ENCODE results near the gene CRYBG1. TPM values are rescaled to one million over a fixed set of nuclear protein-coding genes. Genes with fewer than 3 reads are reported as not detected.

CRYBG1 gene
- total RNA-seq, 1 experiment from 2014 or later: 10.1 TPM

DNA sequence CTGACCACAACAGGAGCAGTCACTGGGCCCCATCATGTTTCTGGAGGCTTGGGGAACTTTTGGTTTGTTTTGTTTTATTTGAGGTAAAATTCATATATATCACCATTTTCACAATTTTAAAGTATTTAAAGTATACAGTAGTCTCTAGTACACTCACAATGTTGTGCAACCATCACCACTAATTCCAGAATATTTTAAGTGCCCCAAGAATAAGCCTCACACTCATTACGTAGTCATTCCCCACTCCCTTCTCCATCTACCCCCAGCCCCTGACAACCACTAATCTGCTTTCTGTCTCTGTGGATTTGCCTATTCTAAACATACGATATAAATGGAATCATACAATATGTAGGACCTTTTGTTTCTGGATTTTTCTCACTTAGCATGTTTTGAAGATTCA, 239.8 kb downstream of the CRYBG1 start (continued):
- TF ChIP-seq, protein P1, sequence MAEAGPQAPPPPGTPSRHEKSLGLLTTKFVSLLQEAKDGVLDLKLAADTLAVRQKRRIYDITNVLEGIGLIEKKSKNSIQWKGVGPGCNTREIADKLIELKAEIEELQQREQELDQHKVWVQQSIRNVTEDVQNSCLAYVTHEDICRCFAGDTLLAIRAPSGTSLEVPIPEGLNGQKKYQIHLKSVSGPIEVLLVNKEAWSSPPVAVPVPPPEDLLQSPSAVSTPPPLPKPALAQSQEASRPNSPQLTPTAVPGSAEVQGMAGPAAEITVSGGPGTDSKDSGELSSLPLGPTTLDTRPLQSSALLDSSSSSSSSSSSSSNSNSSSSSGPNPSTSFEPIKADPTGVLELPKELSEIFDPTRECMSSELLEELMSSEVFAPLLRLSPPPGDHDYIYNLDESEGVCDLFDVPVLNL (CRISPR knock-in tag; IDR thresholded peaks at IDR 0.05; ENCODE audit: borderline replicate concordance, low read depth): no peak
- TF ChIP-seq, protein P2, sequence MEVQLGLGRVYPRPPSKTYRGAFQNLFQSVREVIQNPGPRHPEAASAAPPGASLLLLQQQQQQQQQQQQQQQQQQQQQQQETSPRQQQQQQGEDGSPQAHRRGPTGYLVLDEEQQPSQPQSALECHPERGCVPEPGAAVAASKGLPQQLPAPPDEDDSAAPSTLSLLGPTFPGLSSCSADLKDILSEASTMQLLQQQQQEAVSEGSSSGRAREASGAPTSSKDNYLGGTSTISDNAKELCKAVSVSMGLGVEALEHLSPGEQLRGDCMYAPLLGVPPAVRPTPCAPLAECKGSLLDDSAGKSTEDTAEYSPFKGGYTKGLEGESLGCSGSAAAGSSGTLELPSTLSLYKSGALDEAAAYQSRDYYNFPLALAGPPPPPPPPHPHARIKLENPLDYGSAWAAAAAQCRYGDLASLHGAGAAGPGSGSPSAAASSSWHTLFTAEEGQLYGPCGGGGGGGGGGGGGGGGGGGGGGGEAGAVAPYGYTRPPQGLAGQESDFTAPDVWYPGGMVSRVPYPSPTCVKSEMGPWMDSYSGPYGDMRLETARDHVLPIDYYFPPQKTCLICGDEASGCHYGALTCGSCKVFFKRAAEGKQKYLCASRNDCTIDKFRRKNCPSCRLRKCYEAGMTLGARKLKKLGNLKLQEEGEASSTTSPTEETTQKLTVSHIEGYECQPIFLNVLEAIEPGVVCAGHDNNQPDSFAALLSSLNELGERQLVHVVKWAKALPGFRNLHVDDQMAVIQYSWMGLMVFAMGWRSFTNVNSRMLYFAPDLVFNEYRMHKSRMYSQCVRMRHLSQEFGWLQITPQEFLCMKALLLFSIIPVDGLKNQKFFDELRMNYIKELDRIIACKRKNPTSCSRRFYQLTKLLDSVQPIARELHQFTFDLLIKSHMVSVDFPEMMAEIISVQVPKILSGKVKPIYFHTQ (CRISPR knock-in tag; IDR thresholded peaks at IDR 0.05): no peak
- TF ChIP-seq, protein P3, sequence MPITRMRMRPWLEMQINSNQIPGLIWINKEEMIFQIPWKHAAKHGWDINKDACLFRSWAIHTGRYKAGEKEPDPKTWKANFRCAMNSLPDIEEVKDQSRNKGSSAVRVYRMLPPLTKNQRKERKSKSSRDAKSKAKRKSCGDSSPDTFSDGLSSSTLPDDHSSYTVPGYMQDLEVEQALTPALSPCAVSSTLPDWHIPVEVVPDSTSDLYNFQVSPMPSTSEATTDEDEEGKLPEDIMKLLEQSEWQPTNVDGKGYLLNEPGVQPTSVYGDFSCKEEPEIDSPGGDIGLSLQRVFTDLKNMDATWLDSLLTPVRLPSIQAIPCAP (CRISPR knock-in tag; IDR thresholded peaks at IDR 0.05): no peak

DNA sequence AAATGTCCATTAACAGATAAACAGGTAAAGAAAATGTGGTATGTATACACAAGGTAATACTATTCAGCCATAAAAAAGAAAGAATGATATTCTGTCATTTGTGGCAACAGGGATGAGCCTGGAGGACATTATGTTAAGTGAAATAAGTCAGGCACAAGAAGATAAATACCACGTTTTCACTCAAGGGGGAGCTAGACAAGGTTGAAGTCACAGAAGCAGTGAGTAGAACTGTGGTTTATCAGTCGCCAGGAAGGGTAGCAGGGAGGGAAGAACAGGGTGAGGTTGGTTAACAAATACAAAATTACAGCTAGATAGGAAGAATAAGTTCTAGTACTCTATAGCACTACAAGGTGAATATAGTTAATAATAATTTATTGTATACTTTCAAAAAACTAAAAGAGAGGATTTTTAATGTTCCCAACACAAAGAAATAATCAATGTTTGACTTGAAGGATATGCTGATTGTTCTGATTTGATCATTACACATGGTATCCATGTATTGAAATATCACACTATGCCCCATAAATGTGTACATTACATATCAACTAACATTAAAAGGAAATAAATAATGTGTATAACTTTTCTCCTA, 247.7 kb downstream of the CRYBG1 start:
- H3K27ac Mint-ChIP-seq: no peak overlapping the region
- H3K4me1 Mint-ChIP-seq: peaks cover 41% of the 10 kb centered on the region
- no peaks in the 10 kb centered on the region; the same call in 1 of the 2 replicates for H3K27me3 Mint-ChIP-seq (ENCODE audit: low read depth)
- no peak overlapping the region for H3K4me3 Mint-ChIP-seq
- CTCF ChIA-PET: interaction anchor here (0.5 to 3.3 kb wide), 21 partner anchors 10 to 389 kb away, joined by 3 to 35 read pairs (median 4); no protein-coding TSS in a partner anchor
- TF ChIP-seq JUN (CRISPR knock-in tag; IDR thresholded peaks at IDR 0.05): no peak
- TF ChIP-seq, protein P4, sequence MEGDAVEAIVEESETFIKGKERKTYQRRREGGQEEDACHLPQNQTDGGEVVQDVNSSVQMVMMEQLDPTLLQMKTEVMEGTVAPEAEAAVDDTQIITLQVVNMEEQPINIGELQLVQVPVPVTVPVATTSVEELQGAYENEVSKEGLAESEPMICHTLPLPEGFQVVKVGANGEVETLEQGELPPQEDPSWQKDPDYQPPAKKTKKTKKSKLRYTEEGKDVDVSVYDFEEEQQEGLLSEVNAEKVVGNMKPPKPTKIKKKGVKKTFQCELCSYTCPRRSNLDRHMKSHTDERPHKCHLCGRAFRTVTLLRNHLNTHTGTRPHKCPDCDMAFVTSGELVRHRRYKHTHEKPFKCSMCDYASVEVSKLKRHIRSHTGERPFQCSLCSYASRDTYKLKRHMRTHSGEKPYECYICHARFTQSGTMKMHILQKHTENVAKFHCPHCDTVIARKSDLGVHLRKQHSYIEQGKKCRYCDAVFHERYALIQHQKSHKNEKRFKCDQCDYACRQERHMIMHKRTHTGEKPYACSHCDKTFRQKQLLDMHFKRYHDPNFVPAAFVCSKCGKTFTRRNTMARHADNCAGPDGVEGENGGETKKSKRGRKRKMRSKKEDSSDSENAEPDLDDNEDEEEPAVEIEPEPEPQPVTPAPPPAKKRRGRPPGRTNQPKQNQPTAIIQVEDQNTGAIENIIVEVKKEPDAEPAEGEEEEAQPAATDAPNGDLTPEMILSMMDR (IDR thresholded peaks at IDR 0.05): peak; percentile 73
- TF ChIP-seq, protein P5, sequence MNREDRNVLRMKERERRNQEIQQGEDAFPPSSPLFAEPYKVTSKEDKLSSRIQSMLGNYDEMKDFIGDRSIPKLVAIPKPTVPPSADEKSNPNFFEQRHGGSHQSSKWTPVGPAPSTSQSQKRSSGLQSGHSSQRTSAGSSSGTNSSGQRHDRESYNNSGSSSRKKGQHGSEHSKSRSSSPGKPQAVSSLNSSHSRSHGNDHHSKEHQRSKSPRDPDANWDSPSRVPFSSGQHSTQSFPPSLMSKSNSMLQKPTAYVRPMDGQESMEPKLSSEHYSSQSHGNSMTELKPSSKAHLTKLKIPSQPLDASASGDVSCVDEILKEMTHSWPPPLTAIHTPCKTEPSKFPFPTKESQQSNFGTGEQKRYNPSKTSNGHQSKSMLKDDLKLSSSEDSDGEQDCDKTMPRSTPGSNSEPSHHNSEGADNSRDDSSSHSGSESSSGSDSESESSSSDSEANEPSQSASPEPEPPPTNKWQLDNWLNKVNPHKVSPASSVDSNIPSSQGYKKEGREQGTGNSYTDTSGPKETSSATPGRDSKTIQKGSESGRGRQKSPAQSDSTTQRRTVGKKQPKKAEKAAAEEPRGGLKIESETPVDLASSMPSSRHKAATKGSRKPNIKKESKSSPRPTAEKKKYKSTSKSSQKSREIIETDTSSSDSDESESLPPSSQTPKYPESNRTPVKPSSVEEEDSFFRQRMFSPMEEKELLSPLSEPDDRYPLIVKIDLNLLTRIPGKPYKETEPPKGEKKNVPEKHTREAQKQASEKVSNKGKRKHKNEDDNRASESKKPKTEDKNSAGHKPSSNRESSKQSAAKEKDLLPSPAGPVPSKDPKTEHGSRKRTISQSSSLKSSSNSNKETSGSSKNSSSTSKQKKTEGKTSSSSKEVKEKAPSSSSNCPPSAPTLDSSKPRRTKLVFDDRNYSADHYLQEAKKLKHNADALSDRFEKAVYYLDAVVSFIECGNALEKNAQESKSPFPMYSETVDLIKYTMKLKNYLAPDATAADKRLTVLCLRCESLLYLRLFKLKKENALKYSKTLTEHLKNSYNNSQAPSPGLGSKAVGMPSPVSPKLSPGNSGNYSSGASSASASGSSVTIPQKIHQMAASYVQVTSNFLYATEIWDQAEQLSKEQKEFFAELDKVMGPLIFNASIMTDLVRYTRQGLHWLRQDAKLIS (CRISPR knock-in tag; IDR thresholded peaks at IDR 0.05; ENCODE audit: borderline replicate concordance): no peak
- DNase-seq (ENCODE audit: low spot score) (no peak), ATAC-seq (peak; percentile 89)
- peaks cover 15% of the 10 kb centered on the region for H3K9me3 Mint-ChIP-seq
- POLR2A ChIA-PET: interaction anchor here (0.6 kb wide), 1 partner anchor 633 kb away, joined by 4 read pairs; no protein-coding TSS in a partner anchor
- peaks cover 27% of the 10 kb centered on the region for H3K36me3 Mint-ChIP-seq

DNA sequence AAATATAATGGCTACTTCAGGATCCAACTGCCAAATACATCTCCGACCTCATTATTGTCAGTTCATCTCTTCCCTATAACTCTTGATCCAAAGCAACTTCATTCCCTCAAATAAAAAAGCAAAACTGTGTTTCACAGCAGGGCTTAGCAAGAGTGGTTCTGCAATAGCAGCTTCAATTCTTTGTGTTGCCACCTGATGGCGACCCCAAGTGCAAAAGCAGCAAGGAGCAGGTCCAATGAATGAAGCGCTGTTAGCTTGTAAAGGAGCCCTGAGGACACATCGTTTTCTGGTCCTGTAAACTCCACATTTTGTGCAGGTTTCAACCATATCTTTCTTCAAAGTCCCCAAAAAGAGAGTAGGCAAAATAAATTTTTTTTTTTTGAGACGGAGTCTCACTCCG, 249.2 kb downstream of the CRYBG1 start:
- Mint-ChIP-seq H3K36me3 (peaks cover 27% of the 10 kb centered on the region), H3K4me3 (no peak overlapping the region), H3K27ac (no peak overlapping the region), H3K4me1 (peaks cover 55% of the 10 kb centered on the region), H3K27me3 (ENCODE audit: low read depth) (no peaks in the 10 kb centered on the region; the same call in 1 of the 2 replicates), H3K9me3 (peaks cover 15% of the 10 kb centered on the region)
- DNase-seq (ENCODE audit: low spot score) (peak; percentile 45), ATAC-seq (peak; percentile 65)
- TF ChIP-seq FOXJ3 (CRISPR knock-in tag; IDR thresholded peaks at IDR 0.05; ENCODE audit: borderline replicate concordance) (no peak), MXD4 (CRISPR knock-in tag; IDR thresholded peaks at IDR 0.05; ENCODE audit: borderline replicate concordance) (no peak), ZNF423 (CRISPR knock-in tag; IDR thresholded peaks at IDR 0.05) (no peak), SMAD4 (CRISPR knock-in tag; IDR thresholded peaks at IDR 0.05) (no peak), JUN (CRISPR knock-in tag; IDR thresholded peaks at IDR 0.05) (no peak), ESRRA (CRISPR knock-in tag; IDR thresholded peaks at IDR 0.05; ENCODE audit: borderline replicate concordance) (no peak), KAT7 (CRISPR knock-in tag; IDR thresholded peaks at IDR 0.05; ENCODE audit: borderline replicate concordance) (no peak)
- TF ChIP-seq, protein P6, sequence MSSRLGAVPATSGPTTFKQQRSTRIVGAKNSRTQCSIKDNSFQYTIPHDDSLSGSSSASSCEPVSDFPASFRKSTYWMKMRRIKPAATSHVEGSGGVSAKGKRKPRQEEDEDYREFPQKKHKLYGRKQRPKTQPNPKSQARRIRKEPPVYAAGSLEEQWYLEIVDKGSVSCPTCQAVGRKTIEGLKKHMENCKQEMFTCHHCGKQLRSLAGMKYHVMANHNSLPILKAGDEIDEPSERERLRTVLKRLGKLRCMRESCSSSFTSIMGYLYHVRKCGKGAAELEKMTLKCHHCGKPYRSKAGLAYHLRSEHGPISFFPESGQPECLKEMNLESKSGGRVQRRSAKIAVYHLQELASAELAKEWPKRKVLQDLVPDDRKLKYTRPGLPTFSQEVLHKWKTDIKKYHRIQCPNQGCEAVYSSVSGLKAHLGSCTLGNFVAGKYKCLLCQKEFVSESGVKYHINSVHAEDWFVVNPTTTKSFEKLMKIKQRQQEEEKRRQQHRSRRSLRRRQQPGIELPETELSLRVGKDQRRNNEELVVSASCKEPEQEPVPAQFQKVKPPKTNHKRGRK (CRISPR knock-in tag; IDR thresholded peaks at IDR 0.05; ENCODE audit: borderline replicate concordance): no peak
- TF ChIP-seq, protein P7, sequence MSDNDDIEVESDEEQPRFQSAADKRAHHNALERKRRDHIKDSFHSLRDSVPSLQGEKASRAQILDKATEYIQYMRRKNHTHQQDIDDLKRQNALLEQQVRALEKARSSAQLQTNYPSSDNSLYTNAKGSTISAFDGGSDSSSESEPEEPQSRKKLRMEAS (CRISPR knock-in tag; IDR thresholded peaks at IDR 0.05): no peak
- CTCF ChIA-PET: interaction anchor here (0.5 to 3.3 kb wide), 22 partner anchors 10 to 1046 kb away, joined by 3 to 35 read pairs (median 3); no protein-coding TSS in a partner anchor
- POLR2A ChIA-PET: interaction anchor here (1.1 kb wide), 1 partner anchor 21 kb away, joined by 3 read pairs; no protein-coding TSS in a partner anchor

Data from WTC11 (cell line).